Measurements from ENCODE around the gene AIP.
"Not testable (repeated sequence)": the region's sequence is repeated elsewhere in the genome, so short reads cannot be mapped to it uniquely, and the experiment has no call there.

AIP gene

GRCh38 chr11:67505605-67506396 is 23.0 kb downstream of the AIP start:
- DNase-seq (ENCODE audit: low read depth in 2 of 2, low spot score in 1 of 2) = peak; percentile 68 to 78

- DNase-seq (ENCODE audit: low read depth in 2 of 2, low spot score in 1 of 2) = no peak
Measured at GRCh38 chr11:67506426-67507051, 23.7 kb downstream of the AIP start.

GRCh38 chr11:67507242-67507863 is 24.5 kb downstream of the AIP start:
- DNase-seq (ENCODE audit: low read depth in 2 of 2, low spot score in 1 of 2) = no peak

- peak; percentile 87 to 96 for DNase-seq (ENCODE audit: low read depth in 2 of 2, low spot score in 1 of 2)
Measured at GRCh38 chr11:67507864-67508485, 25.1 kb downstream of the AIP start, which contains the start of gene CDK2AP2. CDK2AP2 (minus strand) TSS chr11:67508162; CDS start chr11:67508082, 80 bp downstream.

GRCh38 chr11:67508486-67509121 is 25.8 kb downstream of the AIP start:
- peak; percentile 97 to 99 for DNase-seq (ENCODE audit: low read depth in 2 of 2, low spot score in 1 of 2)

GRCh38 chr11:67510023-67510345 is 27.2 kb downstream of the AIP start:
- no peak for DNase-seq (ENCODE audit: low read depth in 2 of 2, low spot score in 1 of 2)

- DNase-seq (ENCODE audit: low read depth in 2 of 2, low spot score in 1 of 2) = not testable (repeated sequence)
Measured at GRCh38 chr11:67511558-67511957, 28.7 kb downstream of the AIP start.

- DNase-seq (ENCODE audit: low read depth in 2 of 2, low spot score in 1 of 2) = no peak
Measured at GRCh38 chr11:67514116-67514515, 31.3 kb downstream of the AIP start.

GRCh38 chr11:67516806-67517205 is 34.0 kb downstream of the AIP start:
- DNase-seq (ENCODE audit: low read depth in 2 of 2, low spot score in 1 of 2) = no peak

- DNase-seq (ENCODE audit: low read depth in 2 of 2, low spot score in 1 of 2) = no peak
Measured at GRCh38 chr11:67517784-67518552, 35.1 kb downstream of the AIP start.

GRCh38 chr11:67519726-67520125 is 36.9 kb downstream of the AIP start:
- DNase-seq (ENCODE audit: low read depth in 2 of 2, low spot score in 1 of 2) = no peak

GRCh38 chr11:67520856-67521824 is 38.3 kb downstream of the AIP start:
- DNase-seq (ENCODE audit: low read depth in 2 of 2, low spot score in 1 of 2) = no peak

- no peak for DNase-seq (ENCODE audit: low read depth in 2 of 2, low spot score in 1 of 2)
Measured at GRCh38 chr11:67521924-67522323, 39.1 kb downstream of the AIP start.

GRCh38 chr11:67522338-67522737 is 39.5 kb downstream of the AIP start:
- DNase-seq (ENCODE audit: low read depth in 2 of 2, low spot score in 1 of 2) = no peak

GRCh38 chr11:67522844-67523555 is 40.2 kb downstream of the AIP start, which contains the start of gene CABP2:
CABP2 (minus strand) TSS chr11:67523446; CDS start chr11:67523326, 120 bp downstream.
- DNase-seq (ENCODE audit: low read depth in 2 of 2, low spot score in 1 of 2) = no peak

- no peak for DNase-seq (ENCODE audit: low read depth in 2 of 2, low spot score in 1 of 2)
Measured at GRCh38 chr11:67523556-67524479, 41.0 kb downstream of the AIP start.

- DNase-seq (ENCODE audit: low read depth in 2 of 2, low spot score in 1 of 2) = no peak
Measured at GRCh38 chr11:67524480-67524808, 41.6 kb downstream of the AIP start.

Data from stimulated activated CD8-positive, alpha-beta memory T cell treated with anti-CD3 and anti-CD28 coated beads, Interleukin-4, amount 100 ng/mL, for 4 hours (primary cell).